Neural crest cell (in vitro differentiated cells): ENCODE measurements around the gene RUNDC3A. TPM values are rescaled to one million over a fixed set of nuclear protein-coding genes. Genes with fewer than 3 reads are reported as not detected.

Experiments used
- DNase-seq: peaks from one replicate; pipeline ENCODE4 v3.0.0; 2021; ENCODE audit warnings: low read depth, mixed read lengths, low spot score
- H3K27ac Mint-ChIP-seq: one replicate; pipeline ENCODE4 v1.8.0; 2021; ENCODE audit warnings: mild to moderate bottlenecking, mixed read lengths; ENCODE audit not compliant: unreplicated experiment
- H3K27me3 Mint-ChIP-seq: 2 replicates; pipeline ENCODE4 v1.8.0; 2021; ENCODE audit warnings: low read depth, mild to moderate bottlenecking, mixed read lengths
- H3K36me3 Mint-ChIP-seq: 2 replicates; pipeline ENCODE4 v1.8.0; 2021; ENCODE audit warnings: low read depth, mild to moderate bottlenecking, mixed read lengths
- H3K4me1 Mint-ChIP-seq: 2 replicates; pipeline ENCODE4 v1.8.0; 2021; ENCODE audit warnings: mixed read lengths
- H3K4me3 Mint-ChIP-seq: one replicate; pipeline ENCODE4 v1.8.0; 2021; ENCODE audit warnings: mild to moderate bottlenecking, mixed read lengths
- H3K9me3 Mint-ChIP-seq: 2 replicates; pipeline ENCODE4 v1.8.0; 2021; ENCODE audit warnings: mixed read lengths
- CTCF ChIP-seq: fragments of 200-600 bp; sonication (generic); conservative IDR thresholded peaks from 2 replicates; pipeline ENCODE4 v1.5.0; 2021; ENCODE audit warnings: antibody characterized with exemption, mild to moderate bottlenecking
- total RNA-seq: library from RNA; stranded (reverse); gene quantifications from 2 replicates; pipeline ENCODE4 v1.2.1, GENCODE V29; 2021

RUNDC3A gene
- total RNA-seq, 1 donor from 2014 or later, result 12.9 TPM

GRCh38 chr17:44352828-44353671 is 44.6 kb downstream of the RUNDC3A start:
- Mint-ChIP-seq H3K27ac (no peak overlapping the region), H3K27me3 (peaks cover 8% of the 10 kb centered on the region), H3K9me3 (no peaks in the 10 kb centered on the region), H3K36me3 (peaks cover 3% of the 10 kb centered on the region), H3K4me3 (peak overlapping the region; percentile 76), H3K4me1 (peaks cover 5% of the 10 kb centered on the region)
- TF ChIP-seq CTCF, result no peak
- DNase-seq, result no peak

DNA sequence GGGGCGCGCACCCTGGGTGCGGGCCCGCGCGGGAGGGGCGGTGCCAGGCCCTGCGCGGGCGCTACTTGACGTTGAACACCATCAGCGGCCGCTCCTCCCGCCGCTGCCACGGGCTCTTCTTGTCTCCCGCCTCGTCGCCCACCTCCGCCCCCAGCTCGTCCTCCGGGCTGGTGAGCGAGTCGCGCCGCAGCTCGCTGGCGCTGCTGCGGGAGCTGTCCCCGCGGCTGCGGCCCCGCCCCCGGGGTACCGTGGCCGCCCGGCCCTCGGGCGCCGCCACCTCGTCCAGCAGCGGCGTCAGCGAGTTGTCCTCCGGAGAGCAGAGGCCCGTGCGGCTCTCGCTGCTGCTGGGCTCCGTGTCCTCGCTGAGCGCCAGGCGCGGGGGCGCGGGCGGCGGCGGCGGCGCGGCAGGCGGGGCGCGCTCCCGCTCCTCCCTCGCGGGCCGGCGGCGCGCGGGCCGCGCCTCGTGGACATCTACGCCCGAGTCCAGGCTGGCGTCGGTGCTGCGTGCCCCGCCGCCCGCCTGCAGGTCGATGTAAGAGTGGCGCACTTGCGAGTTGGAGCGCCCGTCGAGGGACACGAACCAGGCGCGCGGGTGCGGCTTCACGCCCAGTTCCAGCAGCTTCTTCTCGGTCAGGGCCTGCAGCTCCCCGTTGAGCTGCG is 45.4 kb downstream of the RUNDC3A start:
- DNase-seq, result no peak
- peaks cover 8% of the 10 kb centered on the region for H3K27me3 Mint-ChIP-seq
- TF ChIP-seq CTCF, result no peak
- no peak overlapping the region for H3K4me3 Mint-ChIP-seq
- no peaks in the 10 kb centered on the region for H3K9me3 Mint-ChIP-seq
- H3K27ac Mint-ChIP-seq, result no peak overlapping the region
- peaks cover 5% of the 10 kb centered on the region for H3K4me1 Mint-ChIP-seq
- peaks cover 3% of the 10 kb centered on the region for H3K36me3 Mint-ChIP-seq

DNA sequence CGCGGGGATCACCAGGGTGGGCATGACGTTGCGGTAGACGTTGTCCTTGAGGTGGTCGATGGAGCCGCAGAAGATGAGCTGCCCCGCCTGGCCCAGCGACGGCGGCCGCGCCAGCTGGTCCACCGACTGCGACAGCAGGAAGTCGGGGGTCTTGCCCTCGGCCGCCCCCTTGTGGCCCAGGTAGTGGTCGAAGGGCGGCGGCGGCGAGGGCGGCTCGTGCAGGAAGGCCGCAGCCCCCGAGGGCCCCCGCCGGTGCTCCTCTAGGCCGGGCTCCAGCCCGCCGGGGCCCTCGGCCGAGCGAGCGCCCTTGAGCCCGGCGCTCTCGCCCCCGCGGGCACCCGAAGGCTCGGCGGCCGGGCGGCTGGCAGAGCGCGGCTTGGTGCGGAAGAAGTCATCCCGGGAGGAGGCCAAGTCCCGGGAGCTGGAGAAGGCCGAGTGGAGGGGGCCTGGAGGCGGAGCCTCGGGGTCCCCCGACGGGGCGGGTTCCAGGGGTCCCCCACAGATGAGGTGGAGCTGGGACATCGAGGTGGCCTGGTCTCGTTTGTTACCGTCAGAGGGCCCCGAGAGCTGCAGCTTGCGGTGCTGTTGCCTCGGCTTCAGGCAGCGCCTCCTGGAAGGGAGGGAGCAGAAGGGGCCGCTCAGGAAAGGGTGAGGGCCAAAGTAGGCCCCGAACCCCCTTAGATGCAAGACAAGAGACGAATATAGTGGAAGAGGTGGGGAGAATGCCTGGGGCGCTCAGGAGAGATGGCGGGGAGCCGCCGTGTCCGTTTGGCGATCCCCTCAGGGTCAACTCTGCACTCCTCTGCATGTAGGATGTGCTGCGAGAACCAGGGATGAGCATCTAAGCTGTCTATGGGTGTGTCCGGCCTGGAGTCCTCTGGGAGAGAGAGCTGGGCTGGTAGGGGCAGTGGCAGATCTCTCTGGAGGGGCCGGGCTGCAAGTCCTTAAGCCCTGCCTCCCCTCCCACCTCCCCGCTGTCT is 46.5 kb downstream of the RUNDC3A start:
- Mint-ChIP-seq H3K27ac (no peak overlapping the region), H3K27me3 (peaks cover 8% of the 10 kb centered on the region), H3K36me3 (peaks cover 3% of the 10 kb centered on the region), H3K9me3 (no peaks in the 10 kb centered on the region), H3K4me3 (peak overlapping the region; percentile 67), H3K4me1 (peaks cover 5% of the 10 kb centered on the region)
- TF ChIP-seq CTCF, result peak; percentile 68
- DNase-seq, result peak; percentile 75

DNA sequence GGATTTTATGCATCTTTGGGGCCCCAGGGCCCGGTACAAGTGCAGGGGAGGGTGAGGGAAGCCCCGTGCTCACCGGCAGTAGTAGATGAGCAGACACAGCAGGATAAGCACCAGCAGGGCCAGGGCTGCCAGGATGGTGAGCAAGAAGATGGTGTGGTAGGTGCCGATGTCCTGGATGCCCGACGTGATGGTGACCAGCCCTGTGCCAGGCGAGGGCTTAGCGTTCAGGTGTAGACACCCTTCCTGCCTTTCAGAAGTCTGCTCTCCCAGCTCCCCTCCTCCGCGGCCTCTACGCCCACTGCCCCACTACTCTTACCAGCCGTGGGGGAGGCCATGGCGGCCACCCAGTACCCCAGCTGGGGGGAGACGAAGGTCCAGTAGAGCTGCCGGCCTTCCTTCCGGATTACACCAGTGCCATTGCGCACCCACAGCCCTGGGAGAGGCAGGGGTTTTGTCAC is 47.3 kb downstream of the RUNDC3A start:
- H3K36me3 Mint-ChIP-seq, result peaks cover 3% of the 10 kb centered on the region
- H3K4me3 Mint-ChIP-seq, result peak overlapping the region; percentile 67
- TF ChIP-seq CTCF, result no peak
- peaks cover 11% of the 10 kb centered on the region for H3K4me1 Mint-ChIP-seq
- H3K27me3 Mint-ChIP-seq, result peaks cover 7% of the 10 kb centered on the region
- no peak overlapping the region for H3K27ac Mint-ChIP-seq
- DNase-seq, result no peak
- H3K9me3 Mint-ChIP-seq, result no peaks in the 10 kb centered on the region

GRCh38 chr17:44356241-44356640 is 47.8 kb downstream of the RUNDC3A start:
- peaks cover 3% of the 10 kb centered on the region for H3K36me3 Mint-ChIP-seq
- H3K27me3 Mint-ChIP-seq, result peaks cover 5% of the 10 kb centered on the region
- DNase-seq, result no peak
- TF ChIP-seq CTCF, result no peak
- peaks cover 17% of the 10 kb centered on the region for H3K4me1 Mint-ChIP-seq
- H3K9me3 Mint-ChIP-seq, result no peaks in the 10 kb centered on the region
- H3K27ac Mint-ChIP-seq, result no peak overlapping the region
- H3K4me3 Mint-ChIP-seq, result no peak overlapping the region
